HUES64 (cell line): ENCODE data around the gene MIB1.
A peak's percentile ranks its signal among the peaks of the same experiment; 100 is the strongest.

Experiments
- H3K27ac ChIP-seq: 2 replicates; pipeline ENCODE4 v1.7.0; 2013; ENCODE audit warnings: low read depth, low read length, inconsistent platforms
- H3K27me3 ChIP-seq: 2 replicates; pipeline ENCODE4 v1.6.1; 2013; ENCODE audit warnings: mild to moderate bottlenecking, low read length; ENCODE audit not compliant: insufficient read depth
- H3K36me3 ChIP-seq: 2 replicates; pipeline ENCODE4 v1.6.1; 2013; ENCODE audit warnings: mild to moderate bottlenecking, low read length; ENCODE audit not compliant: insufficient read depth
- H3K4me1 ChIP-seq: 2 replicates; pipeline ENCODE4 v1.6.1; 2013; ENCODE audit warnings: mild to moderate bottlenecking, low read length, moderate library complexity; ENCODE audit not compliant: insufficient read depth
- H3K4me3 ChIP-seq: 2 replicates; pipeline ENCODE4 v1.5.1; 2013; ENCODE audit warnings: mild to moderate bottlenecking, low read length, moderate library complexity
- H3K9ac ChIP-seq: 2 replicates; pipeline ENCODE4 v1.6.1; 2013; ENCODE audit warnings: mild to moderate bottlenecking, low read depth, low read length
- H3K9me3 ChIP-seq: 2 replicates; pipeline ENCODE4 v1.6.1; 2013; ENCODE audit warnings: low read depth, low read length; ENCODE audit not compliant: insufficient read depth
- WGBS: fragments of 150-250, 120-280 bp; methylation state at CpG from one replicate; pipeline ENCODE4 v1.1.7; 2013; ENCODE audit warnings: missing lambda C conversion rate; 5-methylcytosine and 5-hydroxymethylcytosine counted together

MIB1 gene

DNA sequence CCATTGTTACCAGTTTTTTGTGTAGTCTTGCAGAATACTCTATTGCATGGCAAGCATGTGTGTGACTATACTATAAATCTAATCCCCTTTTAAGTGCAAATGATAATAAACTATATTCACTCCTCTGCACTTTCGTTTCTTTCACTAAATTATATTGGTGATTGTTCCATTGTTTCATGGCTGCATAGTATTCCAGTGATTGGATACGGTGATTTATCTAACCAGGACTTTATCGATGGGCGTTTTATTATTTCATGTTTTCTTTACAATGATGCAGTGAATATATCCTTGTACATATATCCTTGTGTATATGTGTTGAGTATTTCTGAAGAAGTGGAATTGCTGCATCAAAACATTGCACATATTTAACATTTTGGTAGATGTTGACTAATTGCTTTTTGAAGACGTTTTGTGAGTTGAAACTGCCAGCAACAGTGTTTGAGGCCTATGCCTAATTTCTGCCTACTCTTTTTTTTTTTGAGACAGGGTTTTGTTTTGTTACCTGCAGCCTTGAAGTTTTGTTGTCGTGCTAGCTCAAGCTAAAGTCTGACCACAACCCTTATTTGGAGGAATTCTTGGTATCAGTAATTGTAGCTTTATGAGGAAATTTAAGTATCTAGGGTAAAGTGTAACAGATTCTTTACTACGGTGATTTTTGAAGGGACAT lies 2.7 kb downstream of the MIB1 start:
- WGBS = 90% methylated on average over 6 of the region's 7 CpGs
- no peak overlapping the region for H3K27ac ChIP-seq
- H3K4me1 ChIP-seq = peaks cover 53% of the 10 kb centered on the region
- H3K4me3 ChIP-seq = peak overlapping the region; percentile 72
- no peaks in the 10 kb centered on the region for H3K9me3 ChIP-seq
- H3K36me3 ChIP-seq = no peaks in the 10 kb centered on the region; the same call in 1 of the 2 replicates
- no peaks in the 10 kb centered on the region for H3K27me3 ChIP-seq
- H3K9ac ChIP-seq = no peak overlapping the region

DNA sequence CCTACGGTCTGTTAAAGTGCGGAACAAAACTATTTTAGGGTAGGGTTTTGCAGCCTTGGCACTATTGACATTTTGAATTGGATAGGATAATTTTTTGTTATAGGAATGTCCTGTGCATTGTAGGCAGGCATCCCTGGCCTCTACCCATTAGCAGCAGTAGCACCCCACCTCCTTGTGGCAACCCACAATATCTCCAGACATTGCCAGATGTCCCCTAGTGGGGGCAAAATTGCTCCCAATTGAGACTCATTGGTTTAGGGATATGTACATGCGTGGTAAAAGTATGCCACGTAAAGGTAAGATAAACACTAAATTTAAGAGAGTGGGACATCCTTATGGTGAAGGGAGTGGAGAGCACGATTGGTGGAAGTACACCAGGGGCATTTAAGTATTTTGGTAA lies 4.6 kb downstream of the MIB1 start:
- Histone ChIP-seq H3K9me3 (no peaks in the 10 kb centered on the region), H3K36me3 (no peaks in the 10 kb centered on the region; the same call in 1 of the 2 replicates), H3K4me3 (no peak overlapping the region), H3K27me3 (no peaks in the 10 kb centered on the region), H3K9ac (no peak overlapping the region), H3K4me1 (peaks cover 48% of the 10 kb centered on the region), H3K27ac (no peak overlapping the region)
- WGBS = 93% methylated on average over 5 of the region's 5 CpGs

DNA sequence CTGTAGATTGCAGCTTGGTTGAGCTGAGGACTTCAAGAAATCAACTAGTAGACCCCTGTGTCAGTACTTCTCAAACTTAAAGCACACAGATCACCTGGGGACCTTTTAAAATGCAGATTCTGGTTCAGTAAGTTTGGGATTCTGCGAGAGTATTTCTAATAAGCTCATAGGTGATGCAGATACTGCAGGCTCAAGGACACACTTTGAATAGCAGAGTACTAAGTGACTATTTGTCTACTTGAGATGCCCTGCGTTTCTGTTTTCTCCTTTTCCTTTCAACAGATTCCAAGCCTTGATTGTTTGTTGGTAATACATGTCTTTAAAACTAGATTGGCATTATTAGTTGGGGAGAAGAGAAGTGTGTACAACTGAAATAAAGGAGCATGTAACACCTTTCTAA lies 6.7 kb downstream of the MIB1 start:
- H3K27me3 ChIP-seq = no peaks in the 10 kb centered on the region
- H3K4me3 ChIP-seq = no peak overlapping the region
- peaks cover 44% of the 10 kb centered on the region for H3K4me1 ChIP-seq
- H3K27ac ChIP-seq = no peak overlapping the region
- H3K9ac ChIP-seq = no peak overlapping the region
- no peaks in the 10 kb centered on the region for H3K9me3 ChIP-seq
- WGBS = 69% methylated on average over 2 of the region's 2 CpGs
- H3K36me3 ChIP-seq = no peaks in the 10 kb centered on the region; the same call in 1 of the 2 replicates

DNA sequence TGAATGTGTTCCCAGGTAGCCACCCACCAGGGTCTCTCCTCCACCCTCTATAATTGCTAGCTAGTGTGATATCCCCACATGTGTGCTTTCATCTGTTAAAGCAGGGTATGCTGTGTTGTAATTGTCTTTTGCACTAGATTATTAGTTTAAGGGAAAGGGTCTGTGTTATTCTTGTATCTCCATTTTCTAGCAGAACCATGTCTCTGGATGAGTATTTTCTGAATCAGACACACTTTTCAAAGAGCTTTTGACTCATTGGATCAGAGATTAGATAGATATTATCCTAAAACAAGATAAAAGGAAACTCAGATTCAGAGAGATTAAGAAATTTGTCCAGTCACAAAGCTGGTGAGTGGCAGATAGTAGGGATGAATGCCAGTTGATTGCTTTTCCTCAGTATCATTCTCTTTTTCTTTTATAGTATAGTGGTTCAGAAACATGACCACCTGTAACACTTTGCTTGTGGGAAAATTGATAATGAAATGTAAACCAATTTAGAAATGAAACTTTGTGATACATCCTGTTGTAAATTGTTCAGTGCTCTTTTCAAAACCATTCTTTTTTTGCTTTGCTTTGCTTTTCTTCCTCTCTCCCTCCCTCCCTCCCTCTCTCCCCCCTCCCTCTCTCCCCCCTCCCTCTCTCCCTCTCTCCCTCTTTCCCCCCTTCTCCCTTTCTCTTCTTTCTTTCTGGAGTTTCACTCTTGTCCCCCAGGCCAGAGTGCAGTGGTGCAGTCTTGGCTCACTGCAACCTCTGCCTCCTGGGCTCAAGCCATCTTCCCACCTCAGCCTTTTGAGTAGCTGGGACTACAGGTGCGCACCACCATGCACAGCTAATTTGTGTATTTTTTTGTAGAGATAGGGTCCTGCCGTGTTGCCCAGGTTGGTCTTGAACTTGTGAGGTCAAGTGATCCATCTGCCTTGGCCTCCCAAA lies 7.4 kb downstream of the MIB1 start:
- Histone ChIP-seq H3K27me3 (no peaks in the 10 kb centered on the region), H3K4me1 (peaks cover 40% of the 10 kb centered on the region), H3K4me3 (no peak overlapping the region), H3K27ac (no peak overlapping the region), H3K36me3 (no peaks in the 10 kb centered on the region; the same call in 1 of the 2 replicates), H3K9ac (no peak overlapping the region), H3K9me3 (no peaks in the 10 kb centered on the region)
- 94% methylated on average over 2 of the region's 2 CpGs for WGBS

DNA sequence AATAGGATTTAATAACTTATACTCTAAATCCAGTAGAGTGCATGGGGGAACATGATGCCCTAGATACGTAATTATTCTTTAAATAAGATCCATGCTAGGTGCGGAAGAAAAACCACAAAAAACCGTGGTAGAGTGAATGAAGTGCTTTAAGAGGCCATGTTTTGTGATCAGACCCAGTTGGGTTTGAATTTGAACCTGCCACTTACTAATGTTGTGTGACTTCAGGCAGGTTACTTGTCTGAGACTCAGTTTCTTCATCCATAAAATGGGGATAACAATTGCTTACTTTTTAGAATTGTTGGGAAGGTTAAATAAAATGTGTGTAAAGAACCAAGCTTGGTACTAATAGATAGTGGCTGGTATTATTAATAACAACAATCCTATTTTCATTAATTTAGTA lies 17.2 kb downstream of the MIB1 start:
- Histone ChIP-seq H3K4me3 (no peak overlapping the region), H3K36me3 (no peaks in the 10 kb centered on the region)
- over 99% methylated on average over 3 of the region's 3 CpGs for WGBS

DNA sequence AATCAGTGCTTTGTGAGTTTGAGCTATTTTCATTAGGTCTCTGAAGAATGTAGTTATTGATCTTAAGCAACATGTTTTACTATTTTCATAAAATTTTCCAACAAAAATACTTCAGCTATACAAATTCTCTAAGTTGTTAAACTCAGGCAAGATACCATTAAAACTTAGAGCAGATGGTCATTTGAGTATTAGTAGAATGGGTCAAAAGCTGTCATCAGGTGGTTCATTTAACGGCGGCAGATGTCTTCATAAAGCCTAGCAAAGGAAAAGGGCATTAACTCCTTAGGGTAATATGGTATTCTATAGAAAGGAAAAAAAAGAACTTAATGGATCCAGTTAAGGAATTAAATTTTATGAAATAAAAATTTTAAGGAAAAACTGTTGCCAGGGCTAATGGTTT lies 19.2 kb downstream of the MIB1 start:
- Histone ChIP-seq H3K27me3 (no peaks in the 10 kb centered on the region), H3K36me3 (no peaks in the 10 kb centered on the region), H3K9me3 (no peaks in the 10 kb centered on the region), H3K4me1 (peaks cover 28% of the 10 kb centered on the region), H3K9ac (no peak overlapping the region), H3K4me3 (no peak overlapping the region), H3K27ac (no peak overlapping the region)
- WGBS = 92% methylated on average over 2 of the region's 2 CpGs

More for the DNA sequence above, 17.2 kb downstream of the MIB1 start:
- H3K4me1 ChIP-seq = peaks cover 22% of the 10 kb centered on the region
- H3K27me3 ChIP-seq = no peaks in the 10 kb centered on the region
- H3K9me3 ChIP-seq = no peaks in the 10 kb centered on the region
- no peak overlapping the region for H3K9ac ChIP-seq
- no peak overlapping the region for H3K27ac ChIP-seq

DNA sequence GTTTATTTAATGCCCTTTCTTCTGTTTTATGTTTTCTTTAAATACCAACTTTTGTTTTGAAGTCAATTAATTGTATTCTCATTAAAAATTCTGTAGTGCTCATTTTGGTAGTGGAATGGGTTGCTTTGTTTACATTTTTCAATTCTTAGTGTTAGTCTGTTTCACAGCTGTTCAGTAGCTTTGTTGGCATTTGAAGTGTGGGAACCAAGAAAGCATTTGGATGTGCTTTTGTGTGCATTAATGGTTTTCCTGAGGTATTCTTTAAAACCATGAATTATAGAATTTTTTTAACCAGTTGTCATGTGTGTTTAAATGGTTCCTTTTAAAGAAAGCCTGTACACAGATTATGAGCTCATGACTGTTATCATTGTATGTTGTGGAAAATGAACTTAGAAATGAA lies 19.7 kb downstream of the MIB1 start:
- Histone ChIP-seq H3K27ac (no peak overlapping the region), H3K4me1 (peaks cover 28% of the 10 kb centered on the region), H3K27me3 (no peaks in the 10 kb centered on the region)

DNA sequence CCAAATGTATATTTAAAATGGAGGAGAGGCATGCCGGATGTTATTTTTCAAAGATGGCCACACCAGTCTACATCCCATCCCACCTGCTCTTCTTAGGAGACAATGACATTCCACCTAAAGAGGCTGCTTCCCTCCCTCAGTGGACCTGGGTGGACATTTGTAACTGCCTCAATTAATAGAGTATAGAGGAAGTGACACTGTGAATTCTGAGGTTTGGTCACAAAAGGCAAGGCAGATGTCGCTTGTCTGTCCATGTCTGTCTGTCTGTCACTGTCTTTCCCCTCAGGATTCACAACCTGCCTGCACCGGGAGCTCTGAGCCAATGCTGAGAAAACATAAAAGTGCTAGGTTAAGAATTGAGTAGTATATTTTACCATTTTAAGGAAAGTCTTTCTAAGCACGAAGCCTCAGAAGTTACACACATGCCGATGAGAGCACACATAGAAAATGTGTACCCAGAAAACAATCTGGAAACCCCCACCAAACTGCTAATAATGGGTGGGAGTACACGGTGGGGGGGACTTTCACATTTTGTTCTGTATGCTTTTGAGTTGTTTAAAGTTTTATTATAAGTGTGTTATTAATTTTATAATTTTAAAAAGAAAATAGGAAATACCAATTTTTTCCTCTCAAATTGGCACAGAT lies 21.0 kb downstream of the MIB1 start:
- Histone ChIP-seq H3K27me3 (no peaks in the 10 kb centered on the region), H3K9me3 (no peaks in the 10 kb centered on the region), H3K4me3 (no peak overlapping the region), H3K36me3 (peaks cover 13% of the 10 kb centered on the region), H3K4me1 (peaks cover 28% of the 10 kb centered on the region), H3K9ac (no peak overlapping the region), H3K27ac (no peak overlapping the region)
- WGBS = 90% methylated on average over 3 of the region's 6 CpGs

More for the DNA sequence above, 19.7 kb downstream of the MIB1 start:
- peaks cover under 1% of the 10 kb centered on the region; the same call in 1 of the 2 replicates for H3K36me3 ChIP-seq
- no peak overlapping the region for H3K9ac ChIP-seq
- no peaks in the 10 kb centered on the region for H3K9me3 ChIP-seq
- H3K4me3 ChIP-seq = no peak overlapping the region

DNA sequence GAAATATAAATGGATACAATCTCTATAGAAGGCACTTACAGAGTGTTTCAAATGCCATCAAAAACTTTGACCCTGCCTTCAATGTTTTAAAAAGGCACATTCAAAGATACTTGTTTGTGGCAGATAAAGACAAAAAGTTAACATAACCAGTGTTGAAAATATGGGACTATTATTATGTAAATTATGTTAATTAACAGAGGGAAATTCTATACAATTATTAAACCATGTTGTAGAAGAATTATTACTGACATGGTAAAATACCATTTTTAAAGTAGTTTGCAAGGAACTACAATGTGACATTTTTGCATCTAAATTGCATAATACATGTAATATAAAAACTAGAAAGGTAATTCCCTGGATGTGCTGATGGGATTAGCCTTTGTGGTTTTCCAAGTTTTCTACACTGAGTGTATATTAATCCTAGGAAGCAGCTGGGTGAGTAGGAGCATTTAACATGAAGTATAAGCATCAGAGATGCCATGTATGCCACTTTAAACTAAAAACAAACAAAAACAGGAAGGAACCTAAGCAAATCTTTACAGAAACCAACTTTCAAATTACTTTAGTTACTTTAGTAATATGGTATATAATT lies 21.7 kb downstream of the MIB1 start:
- H3K9ac ChIP-seq = no peak overlapping the region
- H3K36me3 ChIP-seq = peaks cover 20% of the 10 kb centered on the region
- H3K4me1 ChIP-seq = peaks cover 28% of the 10 kb centered on the region
- no peak overlapping the region for H3K4me3 ChIP-seq
- no peak overlapping the region for H3K27ac ChIP-seq
- H3K9me3 ChIP-seq = no peaks in the 10 kb centered on the region
- H3K27me3 ChIP-seq = no peaks in the 10 kb centered on the region

DNA sequence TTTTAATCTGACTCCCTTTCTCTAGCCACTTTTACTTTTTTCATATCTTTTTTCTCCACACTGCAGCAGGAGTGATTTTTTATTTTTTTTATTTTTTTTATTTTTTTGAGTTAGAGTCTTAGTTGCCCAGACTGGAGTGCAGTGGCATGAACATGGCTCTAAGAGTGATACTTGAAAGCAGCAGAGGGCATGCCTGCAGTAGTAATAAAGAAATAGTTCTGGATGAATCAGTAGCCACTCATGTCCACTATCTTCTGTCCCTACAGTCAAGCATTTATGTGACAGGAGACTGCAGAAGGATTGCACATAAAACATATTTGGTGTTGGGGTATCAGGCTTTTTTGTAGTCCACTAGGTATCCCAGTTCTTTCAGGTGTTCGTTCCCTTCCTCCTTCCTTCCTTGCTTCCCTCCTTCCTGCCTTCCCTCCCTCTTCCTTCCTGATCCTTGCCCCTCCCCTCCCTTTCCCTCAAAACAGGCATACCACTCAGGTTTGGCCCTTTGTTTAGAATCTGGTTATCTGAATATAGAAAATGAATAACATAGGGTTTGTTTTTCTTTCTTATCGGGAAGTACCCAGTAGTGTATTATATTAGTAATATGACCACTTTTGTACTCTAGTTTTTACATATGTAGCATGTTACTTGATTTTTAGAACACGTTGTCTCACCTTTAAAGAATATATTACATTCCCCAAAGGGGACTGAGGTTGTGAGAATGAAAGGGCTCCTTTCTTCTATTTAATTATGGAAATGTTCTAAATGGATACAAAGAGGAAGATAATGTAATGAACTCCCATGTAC lies 23.5 kb downstream of the MIB1 start:
- no peak overlapping the region for H3K27ac ChIP-seq
- 94% methylated on average over 1 of the region's 3 CpGs for WGBS

More for the DNA sequence above, 23.5 kb downstream of the MIB1 start:
- Histone ChIP-seq H3K27me3 (no peaks in the 10 kb centered on the region), H3K9me3 (no peaks in the 10 kb centered on the region), H3K4me1 (peaks cover 28% of the 10 kb centered on the region), H3K9ac (no peak overlapping the region), H3K4me3 (no peak overlapping the region), H3K36me3 (peaks cover 35% of the 10 kb centered on the region)
